ENCODE results near the gene ZDHHC11B.
"Not testable (repeated sequence)": the region's sequence is repeated elsewhere in the genome, so short reads cannot be mapped to it uniquely, and the experiment has no call there.

GRCh38 chr5:785181-785705, 714 bp upstream of the ZDHHC11B start:
- TF ChIP-seq, protein P1, sequence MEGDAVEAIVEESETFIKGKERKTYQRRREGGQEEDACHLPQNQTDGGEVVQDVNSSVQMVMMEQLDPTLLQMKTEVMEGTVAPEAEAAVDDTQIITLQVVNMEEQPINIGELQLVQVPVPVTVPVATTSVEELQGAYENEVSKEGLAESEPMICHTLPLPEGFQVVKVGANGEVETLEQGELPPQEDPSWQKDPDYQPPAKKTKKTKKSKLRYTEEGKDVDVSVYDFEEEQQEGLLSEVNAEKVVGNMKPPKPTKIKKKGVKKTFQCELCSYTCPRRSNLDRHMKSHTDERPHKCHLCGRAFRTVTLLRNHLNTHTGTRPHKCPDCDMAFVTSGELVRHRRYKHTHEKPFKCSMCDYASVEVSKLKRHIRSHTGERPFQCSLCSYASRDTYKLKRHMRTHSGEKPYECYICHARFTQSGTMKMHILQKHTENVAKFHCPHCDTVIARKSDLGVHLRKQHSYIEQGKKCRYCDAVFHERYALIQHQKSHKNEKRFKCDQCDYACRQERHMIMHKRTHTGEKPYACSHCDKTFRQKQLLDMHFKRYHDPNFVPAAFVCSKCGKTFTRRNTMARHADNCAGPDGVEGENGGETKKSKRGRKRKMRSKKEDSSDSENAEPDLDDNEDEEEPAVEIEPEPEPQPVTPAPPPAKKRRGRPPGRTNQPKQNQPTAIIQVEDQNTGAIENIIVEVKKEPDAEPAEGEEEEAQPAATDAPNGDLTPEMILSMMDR (conservative IDR thresholded peaks at IDR 0.05; ENCODE audit: low read depth, low read length) = not testable (repeated sequence)
- TF ChIP-seq EZH2 (IDR thresholded peaks at IDR 0.05; ENCODE audit: low read length, unreplicated experiment) = not testable (repeated sequence)
